ENCODE data around the gene TENM4. TPM values are rescaled to one million over a fixed set of nuclear protein-coding genes. Genes with fewer than 3 reads are reported as not detected.

Gene TENM4
- total and polyA plus RNA-seq, 2 of the 8 experiments (the other 6 are each of a cell fraction or from before 2014, with no cell fraction given) = 3.5 to 7.2 TPM

- H2BK120ac ChIP-seq (replicated peaks; ENCODE audit: low read depth, low read length) = no peak overlapping the region
- no peak overlapping the region for H3K27ac ChIP-seq (ENCODE audit: low read depth, low read length)
- H2BK5ac ChIP-seq (ENCODE audit: low read depth, low read length) = no peak overlapping the region
- no peak overlapping the region for H3K23ac ChIP-seq (ENCODE audit: insufficient read length)
- no peaks in the 10 kb centered on the region for H3K27me3 ChIP-seq (replicated peaks in 1 of 4; ENCODE audit: control insufficient read depth in 3 of 4, extremely low read depth in 1 of 4, insufficient read depth in 3 of 4, low read length in 3 of 4)
- no peak overlapping the region for H3K18ac ChIP-seq (ENCODE audit: extremely low read depth, low read length)
- H4K20me1 ChIP-seq (replicated peaks in 1 of 2; ENCODE audit: control insufficient read depth in 1 of 2, insufficient read depth in 2 of 2, low read length in 2 of 2) = no peaks in the 10 kb centered on the region
- no peaks in the 10 kb centered on the region for H3K36me3 ChIP-seq (ENCODE audit: control insufficient read depth in 2 of 4, insufficient read depth in 4 of 4, low read length in 3 of 4)
- H2BK20ac ChIP-seq (ENCODE audit: low read length) = no peak overlapping the region
- H3K9me3 ChIP-seq (ENCODE audit: insufficient read depth in 2 of 2, low read depth in 1 of 2, low read length in 1 of 2) = peaks cover 2 to 9% of the 10 kb centered on the region in 2 experiments; a peak in 3 of 4 replicates
- no peak overlapping the region for H2AFZ ChIP-seq (ENCODE audit: low read length)
- ChIA-PET POLR2A (ENCODE audit: partially characterized antibody) (no interaction called here), CTCF (ENCODE audit: partially characterized antibody) (no interaction called here)
- WGBS, 2 experiments (ENCODE audit: extremely low coverage in 1 of 2, insufficient coverage in 1 of 2, insufficient read length in 1 of 2, insufficient replicate concordance in 2 of 2, low coverage in 1 of 2, low lambda C conversion rate in 2 of 2, missing lambda C conversion rate in 1 of 2) = 82% methylated on average over 4 of the region's 4 CpGs; no CpG with 5 or more reads in 1 of the 2 experiments
- H3K14ac ChIP-seq (ENCODE audit: insufficient read length) = no peak overlapping the region
- H3K23me2 ChIP-seq (ENCODE audit: low read depth, low read length) = no peaks in the 10 kb centered on the region
- H3K4me3 ChIP-seq (ENCODE audit: extremely low read depth in 1 of 4, insufficient read depth in 2 of 4, low read depth in 3 of 4, low read length in 4 of 4) = no peak overlapping the region
- FAIRE-seq (no peak), DNase-seq (ENCODE audit: low read depth in 1 of 2, low spot score in 2 of 2) (no peak)
- no peak overlapping the region for H3K9ac ChIP-seq (replicated peaks in 1 of 4; ENCODE audit: extremely low read depth in 1 of 4, low read depth in 3 of 4, low read length in 3 of 4)
- no peak overlapping the region for H3K56ac ChIP-seq (replicated peaks; ENCODE audit: insufficient read length, low read depth, low read length)
- H3K4me1 ChIP-seq (replicated peaks in 1 of 4; ENCODE audit: control insufficient read depth in 3 of 4, insufficient read depth in 4 of 4, low read length in 3 of 4) = no peaks in the 10 kb centered on the region
- no peak overlapping the region for H2BK15ac ChIP-seq (ENCODE audit: low read length)
- TF ChIP-seq BACH1 (IDR thresholded peaks at IDR 0.05; ENCODE audit: low read length) (no peak), BRCA1 (IDR thresholded peaks at IDR 0.05; ENCODE audit: low read depth, low read length) (no peak), HDAC6 (IDR thresholded peaks at IDR 0.05; ENCODE audit: low read depth, low read length) (no peak), USF2 (IDR thresholded peaks at IDR 0.05; ENCODE audit: low read length) (no peak), POLR2AphosphoS5 (IDR thresholded peaks at IDR 0.05; ENCODE audit: low read depth, low read length) (no peak), TAF7 (optimal IDR thresholded peaks at IDR 0.05; ENCODE audit: borderline replicate concordance, low read depth, low read length) (no peak), SIN3A (conservative IDR thresholded peaks at IDR 0.05 in 1 of 2, IDR thresholded peaks at IDR 0.05 in 1 of 2; ENCODE audit: low read depth in 1 of 2, low read length in 2 of 2) (no peak)
- no peak overlapping the region for H4K5ac ChIP-seq (ENCODE audit: insufficient read length, low read depth, low read length)
- no peak overlapping the region for H4K8ac ChIP-seq (ENCODE audit: extremely low read depth, insufficient read depth, low read length)
- H4K91ac ChIP-seq (replicated peaks; ENCODE audit: insufficient read length, low read length) = no peak overlapping the region
- no peaks in the 10 kb centered on the region for H3K79me2 ChIP-seq (ENCODE audit: control insufficient read depth in 1 of 2, insufficient read depth in 2 of 2, low read length in 2 of 2)
- no peak overlapping the region for H3K4me2 ChIP-seq (ENCODE audit: insufficient read depth in 1 of 2, low read depth in 2 of 2, low read length in 2 of 2)
- no peaks in the 10 kb centered on the region for H3K79me1 ChIP-seq (ENCODE audit: low read depth, low read length)
- H2AK5ac ChIP-seq (ENCODE audit: low read depth, low read length) = no peak overlapping the region
- H3K4ac ChIP-seq (replicated peaks; ENCODE audit: insufficient read length, low read depth, low read length) = no peak overlapping the region
- H2BK12ac ChIP-seq (ENCODE audit: low read depth, low read length) = no peak overlapping the region
Observed at GRCh38 chr11:79196950-79197349, 243.9 kb downstream of the TENM4 start.
